Measurements from ENCODE around the gene HGS. TPM values are rescaled to one million over a fixed set of nuclear protein-coding genes. Genes with fewer than 3 reads are reported as not detected.

HGS gene
- total and polyA plus RNA-seq, 2 of the 8 experiments (the other 6 are each of a cell fraction or from before 2014, with no cell fraction given), result 80.8 to 99.7 TPM

GRCh38 chr17:81695211-81695610, 11.4 kb downstream of the HGS start:
- H3K4ac ChIP-seq (replicated peaks; ENCODE audit: insufficient read length, low read depth, low read length), result no peak overlapping the region
- no peak overlapping the region for H3K4me3 ChIP-seq (ENCODE audit: extremely low read depth in 1 of 4, insufficient read depth in 2 of 4, low read depth in 3 of 4, low read length in 4 of 4)
- no peak overlapping the region for H3K23ac ChIP-seq (ENCODE audit: insufficient read length)
- H4K20me1 ChIP-seq (replicated peaks in 1 of 2; ENCODE audit: control insufficient read depth in 1 of 2, insufficient read depth in 2 of 2, low read length in 2 of 2), result peaks cover 3 to 9% of the 10 kb centered on the region in 2 experiments
- H3K9ac ChIP-seq (replicated peaks in 1 of 4; ENCODE audit: extremely low read depth in 1 of 4, low read depth in 3 of 4, low read length in 3 of 4), result no peak overlapping the region
- H3K27ac ChIP-seq (ENCODE audit: low read depth, low read length), result no peak overlapping the region
- H3K79me2 ChIP-seq (ENCODE audit: control insufficient read depth in 1 of 2, insufficient read depth in 2 of 2, low read length in 2 of 2), result no peaks in the 10 kb centered on the region
- no peak overlapping the region for H2BK5ac ChIP-seq (ENCODE audit: low read depth, low read length)
- no peak overlapping the region for H2BK12ac ChIP-seq (ENCODE audit: low read depth, low read length)
- ChIA-PET CTCF (ENCODE audit: partially characterized antibody) (interaction anchor here (0.6 to 2.0 kb wide), 6 partner anchors 14 to 397 kb away, joined by 3 to 5 read pairs (median 4); no protein-coding TSS in a partner anchor), POLR2A (ENCODE audit: partially characterized antibody) (interaction anchor here (0.6 to 28.4 kb wide), 7 partner anchors 13 to 29 kb away, joined by 3 to 436 read pairs (median 6); partner anchors contain the start of genes ARL16, CCDC137, HGS and MRPL12)
- H2BK20ac ChIP-seq (ENCODE audit: low read length), result no peak overlapping the region
- no peaks in the 10 kb centered on the region for H3K23me2 ChIP-seq (ENCODE audit: low read depth, low read length)
- H3K4me1 ChIP-seq (replicated peaks in 1 of 4; ENCODE audit: control insufficient read depth in 3 of 4, insufficient read depth in 4 of 4, low read length in 3 of 4), result no peaks in the 10 kb centered on the region
- no peak overlapping the region for H4K91ac ChIP-seq (replicated peaks; ENCODE audit: insufficient read length, low read length)
- H2AK5ac ChIP-seq (ENCODE audit: low read depth, low read length), result no peak overlapping the region
- no peak overlapping the region for H2BK120ac ChIP-seq (replicated peaks; ENCODE audit: low read depth, low read length)
- H3K27me3 ChIP-seq (replicated peaks in 1 of 4; ENCODE audit: control insufficient read depth in 3 of 4, extremely low read depth in 1 of 4, insufficient read depth in 3 of 4, low read length in 3 of 4), result no peaks in the 10 kb centered on the region
- H3K18ac ChIP-seq (ENCODE audit: extremely low read depth, low read length), result no peak overlapping the region
- H3K56ac ChIP-seq (replicated peaks; ENCODE audit: insufficient read length, low read depth, low read length), result no peak overlapping the region
- H2BK15ac ChIP-seq (ENCODE audit: low read length), result no peak overlapping the region
- 96% methylated on average over 6 of the region's 6 CpGs; no CpG with 5 or more reads in 1 of the 2 experiments for WGBS, 2 experiments (ENCODE audit: extremely low coverage in 1 of 2, insufficient coverage in 1 of 2, insufficient read length in 1 of 2, insufficient replicate concordance in 2 of 2, low coverage in 1 of 2, low lambda C conversion rate in 2 of 2, missing lambda C conversion rate in 1 of 2)
- no peak overlapping the region for H4K8ac ChIP-seq (ENCODE audit: extremely low read depth, insufficient read depth, low read length)
- H4K5ac ChIP-seq (ENCODE audit: insufficient read length, low read depth, low read length), result no peak overlapping the region
- H3K14ac ChIP-seq (ENCODE audit: insufficient read length), result no peak overlapping the region
- peaks cover 2 to 51% (median 30%) of the 10 kb centered on the region in 4 experiments; a peak in 6 of 8 replicates for H3K36me3 ChIP-seq (ENCODE audit: control insufficient read depth in 2 of 4, insufficient read depth in 4 of 4, low read length in 3 of 4)
- FAIRE-seq, result no peak
- DNase-seq (ENCODE audit: low read depth in 1 of 2, low spot score in 2 of 2), result no peak
- H3K4me2 ChIP-seq (ENCODE audit: insufficient read depth in 1 of 2, low read depth in 2 of 2, low read length in 2 of 2), result no peak overlapping the region
- no peak overlapping the region for H2AFZ ChIP-seq (ENCODE audit: low read length)
- no peaks in the 10 kb centered on the region for H3K9me3 ChIP-seq (ENCODE audit: insufficient read depth in 2 of 2, low read depth in 1 of 2, low read length in 1 of 2)
- peaks cover 2% of the 10 kb centered on the region; the same call in 1 of the 2 replicates for H3K79me1 ChIP-seq (ENCODE audit: low read depth, low read length)
- TF ChIP-seq SRF (IDR thresholded peaks at IDR 0.05; ENCODE audit: low read depth, low read length), result no peak
- TF ChIP-seq SIN3A (conservative IDR thresholded peaks at IDR 0.05 in 1 of 2, IDR thresholded peaks at IDR 0.05 in 1 of 2; ENCODE audit: low read depth in 1 of 2, low read length in 2 of 2), result no peak
- no peak for TF ChIP-seq TCF12 (IDR thresholded peaks at IDR 0.05; ENCODE audit: low read depth, low read length)
- no peak for TF ChIP-seq SUZ12 (IDR thresholded peaks at IDR 0.05; ENCODE audit: low read length)
- no peak for TF ChIP-seq RNF2 (IDR thresholded peaks at IDR 0.05; ENCODE audit: borderline replicate concordance, low read depth, low read length, missing control alignments, poor library complexity, severe bottlenecking)
- TF ChIP-seq SP1 (IDR thresholded peaks at IDR 0.05; ENCODE audit: low read depth, low read length), result no peak
- TF ChIP-seq CREB1 (IDR thresholded peaks at IDR 0.05), result no peak
- no peak for TF ChIP-seq BACH1 (IDR thresholded peaks at IDR 0.05; ENCODE audit: low read length)
- TF ChIP-seq POU5F1 (IDR thresholded peaks at IDR 0.05; ENCODE audit: low read depth, low read length), result no peak
- TF ChIP-seq ATF3 (IDR thresholded peaks at IDR 0.05; ENCODE audit: insufficient read depth, low read depth, low read length), result no peak
- TF ChIP-seq KDM5A (IDR thresholded peaks at IDR 0.05; ENCODE audit: low read length), result no peak
- TF ChIP-seq RBBP5 (IDR thresholded peaks at IDR 0.05; ENCODE audit: borderline replicate concordance, low read depth, low read length), result no peak
- no peak for TF ChIP-seq RAD21 (IDR thresholded peaks at IDR 0.05 in 1 of 2, conservative IDR thresholded peaks at IDR 0.05 in 1 of 2; ENCODE audit: low read depth in 2 of 2, low read length in 2 of 2)

Measured in H1 (cell line).